HepG2 (cell line): Measurements from ENCODE around the gene AP3D1. TPM values are rescaled to one million over a fixed set of nuclear protein-coding genes. Genes with fewer than 3 reads are reported as not detected.
A peak's percentile ranks its signal among the peaks of the same experiment; 100 is the strongest.

Experiments used
- ARID2 ChIP-seq: sonication (generic); formaldehyde crosslinking; IDR thresholded peaks from 2 replicates; pipeline ENCODE4 v1.8.1; 2022; ENCODE audit warnings: mild to moderate bottlenecking, missing genetic modification reagents, borderline replicate concordance
- ATF7-NPFF ChIP-seq: sonication (generic); formaldehyde crosslinking; IDR thresholded peaks from 2 replicates; pipeline ENCODE4 v1.8.1; 2023; ENCODE audit warnings: mild to moderate bottlenecking, low read depth, missing genetic modification reagents, moderate library complexity
- CEBPB ChIP-seq: IDR thresholded peaks from 2 replicates; pipeline ENCODE4 v1.6.1; 2011; ENCODE audit warnings: low read depth, low read length, improper control_type of control experiment, borderline replicate concordance
- ELF3 ChIP-seq: IDR thresholded peaks from 2 replicates; pipeline ENCODE4 v1.6.1; 2016; ENCODE audit warnings: missing genetic modification reagents, missing compliant biosample characterization
- ONECUT2 ChIP-seq: sonication (generic); formaldehyde crosslinking; IDR thresholded peaks from 2 replicates; pipeline ENCODE4 v1.4.0; 2020; ENCODE audit warnings: missing genetic modification reagents
- PATZ1 ChIP-seq: sonication (generic); formaldehyde crosslinking; IDR thresholded peaks from 2 replicates; pipeline ENCODE4 v1.4.0; 2020; ENCODE audit warnings: missing genetic modification reagents
- SP5 ChIP-seq: IDR thresholded peaks from 2 replicates; pipeline ENCODE4 v1.6.1; 2016; ENCODE audit warnings: low read depth, borderline replicate concordance
- SRY ChIP-seq: sonication (generic); formaldehyde crosslinking; IDR thresholded peaks from 2 replicates; pipeline ENCODE4 v1.8.0; 2022; ENCODE audit warnings: mild to moderate bottlenecking, missing genetic modification reagents
- ZFP62 ChIP-seq: sonication (generic); formaldehyde crosslinking; IDR thresholded peaks from 2 replicates; pipeline ENCODE4 v1.4.0; 2020; ENCODE audit warnings: missing genetic modification reagents
- ZFX ChIP-seq: sonication (generic); formaldehyde crosslinking; IDR thresholded peaks from 2 replicates; pipeline ENCODE4 v1.4.0; 2020; ENCODE audit warnings: mild to moderate bottlenecking, low read depth, missing genetic modification reagents, moderate library complexity
- ZNF235 ChIP-seq: sonication (generic); formaldehyde crosslinking; IDR thresholded peaks from 2 replicates; pipeline ENCODE4 v1.8.1; 2023; ENCODE audit warnings: mild to moderate bottlenecking, missing genetic modification reagents, borderline replicate concordance
- ZNF256 ChIP-seq: sonication (generic); formaldehyde crosslinking; conservative IDR thresholded peaks from 2 replicates; pipeline ENCODE4 v1.4.0; 2020; ENCODE audit warnings: missing genetic modification reagents
- ZNF280D ChIP-seq: sonication (generic); formaldehyde crosslinking; IDR thresholded peaks from 2 replicates; pipeline ENCODE4 v1.5.1; 2020; ENCODE audit warnings: mild to moderate bottlenecking, missing genetic modification reagents
- ZNF329 ChIP-seq: sonication (generic); formaldehyde crosslinking; IDR thresholded peaks from 2 replicates; pipeline ENCODE4 v1.9.0; 2021; ENCODE audit warnings: low read depth, mild to moderate bottlenecking, missing genetic modification reagents
- ZNF607 ChIP-seq: sonication (generic); formaldehyde crosslinking; IDR thresholded peaks from 2 replicates; pipeline ENCODE4 v1.5.1; 2020; ENCODE audit warnings: missing genetic modification reagents, mild to moderate bottlenecking, borderline replicate concordance
- ZNF646 ChIP-seq: sonication (generic); formaldehyde crosslinking; IDR thresholded peaks from 2 replicates; pipeline ENCODE4 v1.9.0; 2021; ENCODE audit warnings: mild to moderate bottlenecking, missing genetic modification reagents
- ZNF781 ChIP-seq: sonication (generic); formaldehyde crosslinking; IDR thresholded peaks from 2 replicates; pipeline ENCODE4 v1.5.1; 2020; ENCODE audit warnings: borderline replicate concordance, mild to moderate bottlenecking, missing genetic modification reagents; ENCODE audit errors: not compliant biosample characterization
- polyA plus RNA-seq, 8 experiments: library from polyadenylated mRNA; depleted of rRNA in 3 of 8; stranded (reverse) in 7 of 8; unstranded in 1 of 8; fragments of >200 nt; fragmentation: Illumina TruSeq in 4 of 8; extraction: Trizol in 4 of 8; gene quantifications; 2 replicates each; pipeline versions ENCODE4 v1.2.1 to v1.2.3, GENCODE V29; 2011 to 2016; ENCODE audit warnings: low read depth in 4 of 8, missing spikeins in 1 of 8, mixed read lengths in 1 of 8; ENCODE audit not compliant: insufficient read depth in 1 of 8
- total RNA-seq, 5 experiments: library from RNA; depleted of rRNA; stranded (reverse); fragments of >200 nt; fragmentation: Illumina TruSeq; extraction: Trizol; gene quantifications; 2 replicates each; pipeline ENCODE4 v1.2.3, GENCODE V29; 2016; ENCODE audit warnings: low read depth in 1 of 5

The AP3D1 gene
- total and polyA plus RNA-seq, 2 of the 13 experiments (the other 11 are each of a cell fraction or from before 2014, with no cell fraction given) = 68.0 to 82.6 TPM

- peak; percentile 86; the same call in 1 of the 2 replicates for TF ChIP-seq ZNF646 (CRISPR knock-in tag)
- no peak for TF ChIP-seq ZNF256 (CRISPR knock-in tag)
- TF ChIP-seq ZNF280D (CRISPR knock-in tag) = no peak
- peak; percentile 23; the same call in 1 of the 2 replicates for TF ChIP-seq ZNF235 (CRISPR knock-in tag)
- TF ChIP-seq ZFP62 (CRISPR knock-in tag) = no peak
- TF ChIP-seq ZNF329 (CRISPR knock-in tag) = peak; percentile 95
- TF ChIP-seq ZNF607 (CRISPR knock-in tag) = no peak; the same call in 1 of the 2 replicates
- TF ChIP-seq SP5 (CRISPR knock-in tag) = peak; percentile 79; the same call in 1 of the 2 replicates
- TF ChIP-seq CEBPB = no peak
- peak; percentile 36 for TF ChIP-seq PATZ1 (CRISPR knock-in tag)
- no peak for TF ChIP-seq ARID2 (CRISPR knock-in tag)
- no peak for TF ChIP-seq ATF7-NPFF (CRISPR knock-in tag)
- TF ChIP-seq ONECUT2 (CRISPR knock-in tag) = no peak
- no peak for TF ChIP-seq ZNF781
- peak; percentile 71 for TF ChIP-seq ZFX (CRISPR knock-in tag)
- TF ChIP-seq ELF3 (CRISPR knock-in tag) = peak; percentile 20; the same call in 1 of the 2 replicates
- TF ChIP-seq SRY (CRISPR knock-in tag) = peak; percentile 24; the same call in 1 of the 2 replicates
These were observed 99.3 kb downstream of the AP3D1 start (continued) for GRCh38 chr19:2051773-2052704.
